Measurements from ENCODE around the gene USP37. TPM values are rescaled to one million over a fixed set of nuclear protein-coding genes. Genes with fewer than 3 reads are reported as not detected.

The USP37 gene, protein sequence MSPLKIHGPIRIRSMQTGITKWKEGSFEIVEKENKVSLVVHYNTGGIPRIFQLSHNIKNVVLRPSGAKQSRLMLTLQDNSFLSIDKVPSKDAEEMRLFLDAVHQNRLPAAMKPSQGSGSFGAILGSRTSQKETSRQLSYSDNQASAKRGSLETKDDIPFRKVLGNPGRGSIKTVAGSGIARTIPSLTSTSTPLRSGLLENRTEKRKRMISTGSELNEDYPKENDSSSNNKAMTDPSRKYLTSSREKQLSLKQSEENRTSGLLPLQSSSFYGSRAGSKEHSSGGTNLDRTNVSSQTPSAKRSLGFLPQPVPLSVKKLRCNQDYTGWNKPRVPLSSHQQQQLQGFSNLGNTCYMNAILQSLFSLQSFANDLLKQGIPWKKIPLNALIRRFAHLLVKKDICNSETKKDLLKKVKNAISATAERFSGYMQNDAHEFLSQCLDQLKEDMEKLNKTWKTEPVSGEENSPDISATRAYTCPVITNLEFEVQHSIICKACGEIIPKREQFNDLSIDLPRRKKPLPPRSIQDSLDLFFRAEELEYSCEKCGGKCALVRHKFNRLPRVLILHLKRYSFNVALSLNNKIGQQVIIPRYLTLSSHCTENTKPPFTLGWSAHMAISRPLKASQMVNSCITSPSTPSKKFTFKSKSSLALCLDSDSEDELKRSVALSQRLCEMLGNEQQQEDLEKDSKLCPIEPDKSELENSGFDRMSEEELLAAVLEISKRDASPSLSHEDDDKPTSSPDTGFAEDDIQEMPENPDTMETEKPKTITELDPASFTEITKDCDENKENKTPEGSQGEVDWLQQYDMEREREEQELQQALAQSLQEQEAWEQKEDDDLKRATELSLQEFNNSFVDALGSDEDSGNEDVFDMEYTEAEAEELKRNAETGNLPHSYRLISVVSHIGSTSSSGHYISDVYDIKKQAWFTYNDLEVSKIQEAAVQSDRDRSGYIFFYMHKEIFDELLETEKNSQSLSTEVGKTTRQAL
- total RNA-seq (2022; extraction: Qiagen RNA extraction): 4.7 to 6.7 TPM (median 4.9 TPM) in 5 replicates

GRCh38 chr2:218568190-218569037, at the start of gene USP37, which contains the start of gene CNOT9:
TSS of gene USP37 (minus strand) at chr2:218568351. CDS start at chr2:218558653, 9,698 bp downstream.
TSS of gene CNOT9 (plus strand) at chr2:218568839. CDS start at chr2:218568955, 116 bp downstream.

GRCh38 chr2:218607436-218608115, 39.4 kb upstream of the USP37 start, which contains the start of gene PLCD4:
TSS of gene PLCD4 (plus strand) at chr2:218607899. CDS start at chr2:218615740, 7,841 bp downstream.

DNA sequence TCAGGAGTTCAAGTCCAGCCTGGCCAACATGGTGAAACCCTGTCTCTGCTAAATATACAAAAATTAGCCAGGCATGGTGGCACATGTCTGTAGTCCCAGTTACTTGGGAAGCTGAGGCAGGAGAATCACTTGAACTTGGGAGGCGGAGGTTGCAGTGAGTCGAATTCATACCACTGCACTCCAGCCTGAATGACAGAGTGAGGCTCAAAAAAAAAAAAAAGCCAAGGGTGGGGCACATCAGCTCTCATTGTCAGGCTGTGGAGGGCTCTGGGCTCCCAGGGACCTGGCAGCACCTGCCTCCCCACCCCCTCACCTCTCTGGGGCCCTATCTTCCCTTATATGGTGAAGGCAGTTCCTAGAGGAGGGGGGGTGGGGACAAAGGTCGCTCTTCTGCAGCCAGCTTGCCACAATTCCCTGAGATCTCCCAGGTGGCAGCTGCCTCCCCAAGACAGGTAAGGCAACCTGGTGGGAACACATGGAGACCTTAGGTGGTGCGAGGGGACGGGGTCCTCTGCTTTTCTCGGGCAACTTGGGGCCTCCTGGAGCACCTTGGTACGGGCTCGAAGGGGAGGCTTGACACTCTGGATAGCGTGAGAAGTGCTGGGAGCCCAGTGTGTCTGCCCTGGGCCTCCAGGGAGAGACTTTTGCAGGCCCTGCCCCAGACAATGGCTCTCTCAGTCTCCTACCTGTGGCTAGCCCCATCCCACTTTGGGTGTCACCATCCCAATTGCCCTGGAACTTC, 149.3 kb downstream of the USP37 start, which contains the start of gene VIL1:
Gene VIL1 (plus strand): TSS at position 407 of the 742 bp plus-strand sequence. CDS start 4,656 bp downstream, outside the sequence.

Other genes starting within 250 kb of the USP37 start
- gene CATIP, start 211.5 kb downstream of the USP37 start, total RNA-seq (2022; extraction: Qiagen RNA extraction): 0.21 to 0.23 TPM in 2 of 5 replicates, not detected in the others
- 0.08 to 0.29 TPM (median 0.23 TPM) in 5 replicates for gene SLC11A1, start 186.1 kb downstream of the USP37 start, total RNA-seq (2022; extraction: Qiagen RNA extraction)
- 66.9 to 75.6 TPM (median 71.5 TPM) in 5 replicates for gene CTDSP1, start 168.5 kb downstream of the USP37 start, total RNA-seq (2022; extraction: Qiagen RNA extraction)
- gene VIL1, start 149.2 kb downstream of the USP37 start, total RNA-seq (2022; extraction: Qiagen RNA extraction): 0.17 to 0.38 TPM (median 0.35 TPM) in 5 replicates
- gene CNOT9, start 488 bp upstream of the USP37 start, total RNA-seq (2022; extraction: Qiagen RNA extraction): 39.2 to 42.4 TPM (median 40.4 TPM) in 5 replicates
- 0.24 to 0.77 TPM (median 0.47 TPM) in 5 replicates for gene PLCD4, start 39.5 kb upstream of the USP37 start, total RNA-seq (2022; extraction: Qiagen RNA extraction)
- gene ZNF142, start 91.3 kb upstream of the USP37 start, total RNA-seq (2022; extraction: Qiagen RNA extraction): 13.7 to 19.2 TPM (median 16.8 TPM) in 5 replicates
- gene BCS1L, start 91.3 kb upstream of the USP37 start, total RNA-seq (2022; extraction: Qiagen RNA extraction): 41.4 to 46.6 TPM (median 45.5 TPM) in 5 replicates
- gene RNF25, start 103.7 kb upstream of the USP37 start, total RNA-seq (2022; extraction: Qiagen RNA extraction): 44.9 to 50.7 TPM (median 47.7 TPM) in 5 replicates
- 9.9 to 11.7 TPM (median 11.5 TPM) in 5 replicates for gene STK36, start 103.7 kb upstream of the USP37 start, total RNA-seq (2022; extraction: Qiagen RNA extraction)
- gene TTLL4, start 142.5 kb upstream of the USP37 start, total RNA-seq (2022; extraction: Qiagen RNA extraction): 22.1 to 25.6 TPM (median 23.7 TPM) in 5 replicates
- gene CYP27A1, start 213.8 kb upstream of the USP37 start, total RNA-seq (2022; extraction: Qiagen RNA extraction): 0.05 to 0.21 TPM (median 0.15 TPM) in 5 replicates

Measured in A549 treated with Hydrocortisone at 1 μM for 4 hours (cell line).